NK-92 (cell line): ENCODE data around the gene TBXT.

Experiments used
- DNase-seq: peaks from one replicate; lab custom pipeline; 2025; ENCODE audit not compliant: unreplicated experiment; lab: John Stamatoyannopoulos, UW

Gene TBXT

DNA sequence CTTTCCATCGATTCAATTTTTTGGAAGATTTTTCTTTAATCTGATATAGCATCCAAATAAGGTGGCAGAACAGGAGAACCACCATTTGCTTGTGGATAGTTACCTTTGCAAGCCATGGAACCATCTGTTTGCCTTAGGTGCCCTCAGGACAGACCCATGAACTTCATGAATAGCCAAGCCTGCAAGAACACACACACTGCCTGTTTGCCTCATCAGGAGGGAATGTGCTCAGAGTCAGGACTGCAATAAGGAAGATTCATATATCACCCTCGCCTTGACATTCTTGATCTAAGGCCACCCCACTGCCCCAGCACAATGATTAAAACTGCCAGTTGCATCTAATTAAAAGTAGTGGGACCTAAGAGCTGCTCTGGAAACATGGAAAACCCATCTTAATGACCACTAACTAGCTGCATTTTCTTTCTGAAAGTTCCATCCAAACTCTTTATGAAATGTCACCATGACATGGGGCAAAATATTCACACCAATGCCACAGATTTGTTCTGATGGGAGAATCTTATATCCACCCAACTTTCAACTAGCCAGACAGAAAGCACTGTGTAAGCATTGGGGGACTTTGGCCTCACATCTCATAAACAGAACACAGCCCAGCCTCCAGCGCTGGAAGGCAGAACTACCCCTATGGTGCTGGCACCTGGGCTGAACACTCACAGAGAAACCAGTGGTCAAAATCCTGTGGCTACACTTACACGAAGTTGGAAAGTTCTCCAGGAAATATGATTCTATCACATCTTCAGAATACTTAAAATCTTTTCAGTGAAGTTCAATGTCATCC lies 48.3 kb downstream of the TBXT start:
- DNase-seq, result no peak

GRCh38 chr6:166115609-166116008 lies 52.0 kb downstream of the TBXT start:
- no peak for DNase-seq

DNA sequence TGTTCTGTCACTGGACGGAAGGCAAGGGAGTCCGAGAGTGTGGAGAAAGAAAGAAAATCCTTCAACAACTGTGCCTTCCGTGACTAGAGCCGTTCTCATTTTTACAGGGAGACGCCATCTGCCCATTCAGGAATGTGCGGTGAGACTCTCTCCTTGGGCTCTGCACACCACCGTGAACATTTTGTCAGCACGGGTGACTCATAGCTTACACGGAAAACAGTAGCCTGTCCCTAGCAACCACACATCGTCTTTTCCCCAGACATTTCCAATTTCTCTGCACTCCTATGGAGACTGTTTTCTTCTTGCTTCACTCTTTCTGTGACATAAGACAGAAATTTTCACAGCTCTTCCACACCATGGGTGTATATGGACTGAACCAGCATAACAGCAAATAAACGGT lies 55.1 kb downstream of the TBXT start:
- DNase-seq, result no peak

DNA sequence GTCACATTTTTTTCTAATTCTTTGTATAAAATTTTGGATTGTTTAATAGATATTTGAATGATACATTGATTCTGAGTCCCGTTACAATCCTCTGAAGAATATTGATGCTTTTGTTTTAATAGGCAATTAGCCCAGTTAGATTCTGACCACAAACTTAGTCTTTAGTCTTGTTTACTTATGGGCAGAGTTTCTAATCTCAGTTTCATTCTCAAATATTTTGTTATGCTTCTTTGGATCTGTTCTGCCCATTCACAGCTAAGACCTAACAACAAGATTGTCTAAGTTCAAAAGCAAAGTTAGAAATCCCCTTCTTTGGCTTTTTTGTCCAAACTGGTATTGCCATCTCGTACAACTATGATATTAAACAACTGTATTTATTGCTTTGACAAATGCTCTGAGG lies 58.0 kb downstream of the TBXT start:
- DNase-seq, result no peak
